ENCODE measurements around the gene GCSAM.
"Not testable (repeated sequence)": the region's sequence is repeated elsewhere in the genome, so short reads cannot be mapped to it uniquely, and the experiment has no call there.

Gene GCSAM

DNA sequence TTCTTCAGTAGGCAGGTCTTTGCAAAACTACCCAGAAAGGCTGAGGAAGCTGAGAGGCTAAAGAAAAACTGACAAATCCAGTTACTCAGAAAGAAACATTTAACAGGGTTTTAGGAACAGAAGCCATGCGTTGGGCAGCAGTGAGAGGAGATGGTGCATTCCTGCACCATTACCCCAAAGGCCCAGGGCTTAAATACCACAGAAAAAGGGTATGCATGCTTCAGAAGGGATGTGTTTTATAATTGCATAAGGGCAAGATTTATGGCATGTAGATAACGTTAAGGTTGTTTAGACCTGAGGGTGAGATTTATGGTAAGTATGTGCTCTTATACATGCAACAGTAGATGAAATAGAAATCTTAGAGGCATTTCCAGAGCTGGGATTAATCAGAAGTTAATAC, 36.9 kb downstream of the GCSAM start:
- DNase-seq: no peak

DNA sequence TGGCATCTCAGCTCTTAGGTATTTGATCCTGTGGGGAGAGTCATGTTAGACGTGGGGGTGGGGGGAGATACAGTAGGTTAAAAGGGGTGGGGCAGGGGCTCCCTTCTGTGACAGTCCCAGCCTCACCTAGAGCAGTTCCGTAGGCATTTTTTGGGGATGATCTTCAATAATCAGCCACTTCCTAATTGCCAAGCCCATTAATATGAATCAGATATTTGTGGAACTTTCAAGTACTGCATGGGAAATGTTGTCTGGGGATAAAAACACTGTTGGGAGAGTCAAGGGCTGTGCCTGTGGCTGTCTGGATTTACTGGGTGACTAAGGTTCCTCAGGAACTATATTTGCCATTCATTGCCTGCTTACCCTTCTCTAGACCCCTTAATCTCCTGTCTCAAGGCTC, 37.3 kb downstream of the GCSAM start:
- DNase-seq: no peak

DNA sequence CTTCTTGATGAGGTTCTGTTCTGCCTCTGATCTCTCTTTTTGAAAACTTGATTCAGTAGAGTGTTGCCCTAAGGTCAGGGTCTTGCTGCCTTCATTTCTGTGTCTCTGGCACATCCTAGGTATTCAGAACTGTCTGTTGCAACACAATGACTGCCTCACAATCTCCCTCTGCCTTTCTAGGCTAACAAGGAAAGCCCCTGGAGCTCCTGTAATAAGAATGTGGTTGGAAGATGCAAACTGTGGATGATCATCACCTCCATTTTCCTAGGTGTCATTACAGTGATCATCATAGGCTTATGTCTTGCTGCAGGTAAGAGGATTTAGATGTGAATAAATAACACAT, 39.9 kb downstream of the GCSAM start:
- DNase-seq: no peak

DNA sequence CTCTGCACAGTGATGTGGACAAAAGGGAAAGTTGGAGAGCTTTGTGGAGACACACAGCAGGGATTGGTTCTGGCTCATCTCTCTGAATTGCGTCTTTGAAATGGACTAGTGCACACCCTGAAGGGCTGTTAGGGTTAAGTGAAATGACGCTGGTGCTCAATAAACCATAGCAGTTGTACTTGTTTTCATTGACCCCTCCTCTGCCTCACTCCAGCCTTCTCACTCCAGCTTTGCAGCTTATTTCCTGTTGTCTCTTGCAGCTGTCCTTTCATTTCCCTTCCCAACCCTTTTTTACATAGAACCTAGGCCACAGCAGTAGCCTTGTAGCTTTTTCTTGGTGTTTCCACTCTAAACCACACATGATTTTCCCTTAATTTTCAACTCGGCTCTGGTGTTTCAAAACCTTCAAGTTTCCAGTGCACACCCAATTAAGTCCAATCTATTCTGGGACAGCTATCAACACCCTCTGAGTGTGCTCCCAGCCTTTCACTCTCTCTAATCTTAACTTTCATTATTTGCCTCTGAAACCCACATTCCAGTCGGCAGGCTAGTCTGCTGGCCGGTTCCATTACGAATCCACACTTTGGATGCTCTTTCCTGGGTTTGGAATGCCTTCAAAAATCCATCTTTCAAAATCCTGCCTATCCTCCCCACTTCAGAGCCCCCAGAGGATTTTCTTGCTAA, 40.4 kb downstream of the GCSAM start:
- DNase-seq: no peak

DNA sequence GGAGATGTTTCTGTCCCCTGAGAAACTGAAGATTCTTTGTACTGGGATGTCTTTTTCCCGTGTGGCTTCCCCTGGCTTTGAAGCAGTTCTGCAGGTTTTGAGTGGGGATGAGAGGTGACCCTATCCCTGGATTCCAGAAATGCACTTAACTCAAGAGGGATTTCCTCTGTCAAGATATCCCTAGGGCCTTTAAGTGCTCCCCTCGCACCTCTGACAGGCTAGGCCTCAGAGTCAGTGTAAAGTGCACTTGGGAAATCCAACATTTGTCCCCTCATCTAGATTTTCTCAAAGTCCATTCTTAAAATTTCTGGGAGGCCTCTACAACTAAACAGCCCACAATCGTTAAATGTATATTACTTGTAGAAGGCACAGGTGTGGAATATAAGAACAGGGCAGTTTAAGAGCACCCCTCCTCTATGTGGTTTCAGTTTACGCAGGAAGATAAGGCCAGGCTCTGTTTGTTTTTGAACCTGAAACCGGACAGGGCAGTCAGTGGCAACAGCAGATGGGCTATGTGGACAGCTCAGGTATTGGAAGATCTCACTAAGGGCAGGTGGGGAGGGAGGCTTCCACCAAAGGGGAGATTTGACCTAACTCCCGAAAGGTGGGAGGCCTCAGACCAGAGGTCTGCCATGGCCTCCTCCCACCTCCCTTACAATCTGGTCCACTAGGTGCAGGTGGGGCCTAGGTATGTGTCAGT, 42.0 kb downstream of the GCSAM start:
- DNase-seq: no peak

DNA sequence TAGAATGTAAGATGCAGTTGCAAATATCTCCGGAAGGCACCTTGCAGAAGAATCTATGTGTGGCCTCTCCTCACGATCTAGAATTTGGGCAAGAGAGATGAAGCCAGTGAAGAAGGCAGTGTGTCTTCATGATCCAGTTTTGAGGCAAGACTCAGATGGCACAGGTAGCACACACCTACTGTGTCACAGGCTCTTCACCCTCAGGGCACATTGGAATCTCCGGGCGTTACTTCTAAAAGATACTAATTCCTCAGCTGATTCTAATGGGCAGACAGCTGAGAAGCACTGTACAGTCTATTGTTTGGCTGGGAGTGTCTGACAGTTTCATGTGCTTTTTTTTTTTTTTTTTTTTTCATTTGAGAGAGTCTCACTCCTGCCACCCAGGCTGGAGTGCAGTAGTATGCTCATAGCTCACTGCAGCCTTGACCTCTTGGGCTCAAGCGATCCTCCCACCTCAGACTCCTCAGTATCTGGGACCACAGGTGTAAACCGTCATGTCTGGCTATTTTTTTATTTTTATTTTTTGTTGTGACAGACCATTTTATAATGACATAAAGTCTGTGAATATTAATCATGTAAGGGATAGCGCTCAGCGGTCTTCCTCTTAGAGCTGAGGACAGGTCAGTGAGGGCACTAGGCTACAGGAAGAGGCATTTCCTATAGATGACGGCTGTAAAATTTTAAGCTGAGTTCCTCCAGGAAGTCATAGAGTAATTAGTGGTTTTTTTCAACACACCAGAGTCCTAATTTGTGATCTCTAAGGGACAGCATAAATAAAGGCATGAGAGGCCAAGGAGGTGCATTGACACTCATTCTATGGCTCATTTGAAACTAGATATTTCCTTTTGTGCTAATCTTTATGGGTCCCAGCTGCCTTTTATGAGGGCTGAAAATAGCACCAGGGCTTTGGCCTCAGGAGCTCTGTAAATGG, 42.8 kb downstream of the GCSAM start:
- DNase-seq: no peak

DNA sequence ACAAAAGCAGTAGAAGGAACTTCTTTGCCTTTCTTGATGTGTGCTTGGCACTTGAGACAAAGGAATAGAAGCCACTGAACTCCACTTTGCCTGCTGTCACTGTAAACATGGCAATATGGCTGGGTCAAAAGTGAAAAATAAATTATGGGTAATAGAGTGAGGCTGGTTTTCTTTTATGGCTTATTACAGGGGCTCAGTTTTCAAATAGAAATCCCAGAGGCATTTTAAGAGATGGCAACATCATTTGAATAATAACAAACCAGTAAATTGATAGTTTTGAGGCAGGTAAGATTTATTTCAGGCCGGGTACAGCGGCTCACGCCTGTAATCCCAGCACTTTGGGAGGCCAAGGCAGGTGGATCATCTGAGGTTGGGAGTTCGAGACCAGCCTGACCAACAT, 44.1 kb downstream of the GCSAM start:
- DNase-seq: peak; percentile 69

DNA sequence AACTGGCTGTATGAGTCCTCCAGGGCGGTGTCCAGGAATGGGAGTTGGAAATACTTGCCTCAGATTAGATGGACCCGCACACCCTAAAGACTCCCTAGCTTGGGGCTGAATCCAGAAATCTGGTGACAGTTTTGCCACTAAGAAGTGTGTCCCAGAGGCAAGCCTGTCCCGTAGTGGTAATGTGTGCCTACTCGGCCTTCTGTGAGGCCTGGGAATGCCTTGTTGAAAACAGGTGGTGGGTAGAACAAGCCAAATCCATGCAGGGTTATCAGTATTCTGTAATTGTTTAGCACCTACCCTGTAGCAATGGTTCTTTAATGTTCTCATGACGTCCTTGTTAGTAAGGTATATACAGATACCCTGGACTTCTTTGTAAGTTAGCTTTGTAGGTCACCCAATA, 45.3 kb downstream of the GCSAM start:
- no peak for DNase-seq

DNA sequence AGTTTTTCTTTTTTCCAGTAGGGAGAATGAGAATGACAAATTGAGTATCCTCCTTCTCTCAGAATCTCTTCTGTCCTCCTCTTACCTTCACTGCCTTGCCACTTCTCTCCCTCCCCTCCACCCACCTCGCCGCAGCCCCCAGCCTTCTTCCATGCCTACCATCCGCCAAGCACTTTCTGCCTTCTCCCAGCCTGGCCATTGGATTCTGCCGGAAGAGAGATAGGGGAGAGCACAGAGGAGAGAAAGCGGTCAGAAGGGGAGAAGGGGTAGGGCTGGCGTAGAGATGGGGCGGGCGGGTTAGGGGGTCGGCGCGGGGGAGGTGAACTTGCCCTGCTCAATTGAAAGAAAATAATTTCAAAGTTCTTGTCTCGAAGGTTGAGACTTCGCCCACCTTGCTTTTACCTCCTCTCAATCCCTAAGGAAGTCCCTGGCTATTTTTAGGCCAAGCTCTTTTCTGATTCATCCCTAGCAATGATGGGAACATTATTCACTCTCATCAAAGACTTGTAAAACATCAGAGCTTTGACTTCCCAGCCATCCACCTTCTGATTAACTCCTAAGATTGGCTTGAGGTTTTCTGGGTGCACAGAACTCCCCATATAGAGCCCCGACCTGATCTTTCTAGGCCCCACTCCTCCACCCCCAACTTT, 46.0 kb downstream of the GCSAM start:
- DNase-seq: no peak

DNA sequence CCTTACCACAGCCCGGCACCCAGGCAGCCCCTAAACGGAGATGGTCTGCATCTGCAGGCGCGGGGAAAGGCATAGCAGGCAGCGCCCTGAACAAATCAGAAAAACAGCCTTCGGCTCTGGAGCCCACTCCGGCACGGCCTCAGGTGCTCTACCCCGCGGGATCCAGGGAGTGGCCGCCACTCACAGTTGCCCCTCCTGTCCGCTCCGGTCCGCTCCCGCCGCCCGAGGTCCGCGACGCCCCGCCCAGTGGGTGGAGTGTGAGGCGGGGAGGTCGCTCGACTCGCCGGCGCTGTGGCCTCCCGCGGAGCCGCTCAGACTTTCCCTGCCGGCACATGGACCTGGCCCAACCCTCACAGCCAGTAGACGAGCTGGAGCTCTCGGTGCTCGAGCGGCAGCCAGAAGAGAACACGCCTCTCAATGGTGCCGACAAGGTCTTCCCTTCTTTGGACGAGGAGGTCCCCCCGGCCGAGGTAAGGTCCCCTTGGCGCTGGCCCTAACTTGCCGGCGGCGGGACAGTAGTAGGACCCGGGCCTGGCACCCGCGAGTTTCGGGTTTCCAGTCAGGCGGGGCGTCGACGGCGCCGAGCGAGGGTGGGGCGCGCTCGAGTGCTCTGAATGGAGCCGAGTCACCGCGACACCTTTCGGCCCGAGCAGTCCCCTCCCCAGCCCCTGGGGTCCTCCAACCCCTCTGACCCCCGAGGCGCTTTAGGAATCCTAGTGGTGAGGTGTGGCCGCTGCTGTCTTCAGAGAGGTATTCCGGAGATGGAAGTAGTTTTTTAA, 46.8 kb downstream of the GCSAM start, which contains the start of gene C3orf52:
Gene C3orf52, plus strand, starts transcription at position 314 of the 779 bp plus-strand sequence. Its CDS starts 19 bp downstream, at position 333.
- peak; percentile 72 for DNase-seq

DNA sequence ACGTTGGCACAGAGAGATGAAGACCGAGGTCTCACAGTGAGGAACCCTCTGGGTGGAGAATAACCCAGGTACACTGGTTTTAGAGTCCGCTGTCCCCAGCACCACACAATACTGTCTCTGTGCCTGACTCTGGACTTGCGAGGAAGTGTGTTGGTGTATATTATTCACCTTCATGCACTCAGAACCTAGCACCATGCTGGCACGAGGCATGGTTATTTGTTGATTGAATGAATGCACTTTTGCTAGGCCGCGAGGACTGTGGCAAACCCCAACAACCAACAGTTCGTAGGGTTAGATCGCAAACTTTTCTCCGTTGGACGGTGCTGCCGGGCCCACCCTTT, 47.3 kb downstream of the GCSAM start:
- DNase-seq: no peak

DNA sequence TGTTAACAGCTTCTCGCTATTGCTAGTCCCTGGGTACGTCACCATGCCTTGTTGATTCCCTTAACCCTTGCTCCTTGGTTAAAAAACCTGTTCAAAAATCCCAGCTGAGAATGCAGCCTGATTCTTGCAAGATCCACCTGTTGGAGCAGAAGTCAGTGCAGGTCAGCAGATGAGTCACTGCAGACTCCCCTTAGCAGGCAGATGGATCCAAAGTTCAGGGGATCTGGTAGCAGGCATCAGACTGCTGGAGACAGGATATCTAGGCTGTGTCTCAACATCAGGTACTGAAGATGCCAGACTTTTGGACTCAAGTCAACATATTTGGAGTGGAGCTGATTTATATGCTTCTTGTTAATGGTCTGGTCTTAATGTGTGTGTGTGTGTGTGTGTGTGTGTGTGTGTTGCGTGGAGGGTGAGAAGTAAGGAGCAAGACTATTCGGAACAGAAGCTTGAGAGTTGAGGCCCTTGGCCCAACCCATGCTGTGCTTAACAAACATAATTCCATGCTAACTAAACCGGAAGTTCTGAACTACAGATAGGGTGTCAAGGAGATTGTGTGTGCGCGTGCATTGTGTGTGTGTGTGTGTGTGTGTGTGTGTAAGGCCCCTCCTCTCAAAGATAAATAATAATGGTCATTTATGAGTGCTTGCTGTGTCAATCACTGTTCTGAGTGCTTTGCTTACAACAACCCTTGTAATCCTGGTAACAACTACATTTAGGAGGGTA, 47.9 kb downstream of the GCSAM start:
- DNase-seq: peak; percentile 28

DNA sequence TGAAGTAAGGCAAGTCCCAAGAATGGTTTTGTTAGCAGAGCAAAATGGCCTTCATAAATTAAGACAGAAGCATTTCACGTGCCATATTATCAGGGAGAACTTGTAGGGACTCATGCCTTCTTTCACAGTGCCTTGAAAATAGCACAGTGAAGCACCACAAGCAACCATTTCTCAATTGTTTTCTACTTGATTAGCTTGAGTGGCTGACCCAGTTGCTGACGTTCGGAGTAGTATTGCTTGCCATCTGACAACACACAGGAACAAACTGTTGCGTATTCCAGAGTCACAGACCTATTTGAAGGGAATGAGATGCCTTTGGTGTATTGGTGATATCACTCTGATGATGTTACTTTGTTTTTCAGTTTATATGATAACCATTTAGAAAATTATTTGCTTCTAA, 49.8 kb downstream of the GCSAM start:
- no peak for DNase-seq

DNA sequence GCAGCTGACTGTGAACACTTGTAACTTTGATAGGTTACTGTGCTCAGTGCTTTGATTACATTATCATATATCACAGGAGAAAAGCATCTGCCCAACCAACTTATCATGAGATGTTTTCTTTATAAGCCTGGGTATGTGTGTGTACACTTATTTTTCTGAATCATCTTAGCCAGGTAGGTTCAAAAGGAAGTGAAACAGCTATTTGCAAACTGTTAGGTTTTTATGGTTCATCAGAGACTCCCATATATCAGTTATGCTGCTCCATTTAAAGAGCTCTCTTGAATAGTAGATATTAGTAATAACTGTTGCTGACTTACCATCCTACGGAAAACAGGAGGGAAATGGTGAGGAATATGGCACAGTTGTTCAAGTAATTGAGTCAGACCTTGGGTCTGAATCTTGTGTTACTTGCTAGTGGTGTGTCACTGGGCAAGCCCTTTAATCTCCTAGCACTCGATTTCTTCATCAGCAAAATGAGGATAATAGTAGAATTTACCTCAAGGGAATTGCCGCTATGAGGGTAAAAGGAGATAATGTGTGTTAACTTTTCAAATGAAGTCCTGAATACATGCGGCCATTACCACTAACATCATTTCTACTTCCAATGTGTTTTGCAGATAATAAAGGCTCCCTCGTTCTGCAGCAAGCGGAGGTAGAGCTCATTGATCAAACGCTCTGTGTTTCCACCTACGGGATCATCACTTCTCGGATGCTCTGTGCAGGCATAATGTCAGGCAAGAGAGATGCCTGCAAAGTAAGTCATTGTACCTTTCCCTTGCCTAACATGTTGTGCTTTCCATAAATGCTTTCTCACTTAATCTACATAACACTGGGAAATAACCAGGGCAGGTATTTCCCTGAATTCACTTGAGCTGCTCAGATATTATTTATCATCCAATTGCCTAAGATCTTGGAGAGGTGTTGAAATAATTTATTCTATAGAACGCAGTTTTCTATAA, 54.6 kb downstream of the GCSAM start:
- no peak for DNase-seq

DNA sequence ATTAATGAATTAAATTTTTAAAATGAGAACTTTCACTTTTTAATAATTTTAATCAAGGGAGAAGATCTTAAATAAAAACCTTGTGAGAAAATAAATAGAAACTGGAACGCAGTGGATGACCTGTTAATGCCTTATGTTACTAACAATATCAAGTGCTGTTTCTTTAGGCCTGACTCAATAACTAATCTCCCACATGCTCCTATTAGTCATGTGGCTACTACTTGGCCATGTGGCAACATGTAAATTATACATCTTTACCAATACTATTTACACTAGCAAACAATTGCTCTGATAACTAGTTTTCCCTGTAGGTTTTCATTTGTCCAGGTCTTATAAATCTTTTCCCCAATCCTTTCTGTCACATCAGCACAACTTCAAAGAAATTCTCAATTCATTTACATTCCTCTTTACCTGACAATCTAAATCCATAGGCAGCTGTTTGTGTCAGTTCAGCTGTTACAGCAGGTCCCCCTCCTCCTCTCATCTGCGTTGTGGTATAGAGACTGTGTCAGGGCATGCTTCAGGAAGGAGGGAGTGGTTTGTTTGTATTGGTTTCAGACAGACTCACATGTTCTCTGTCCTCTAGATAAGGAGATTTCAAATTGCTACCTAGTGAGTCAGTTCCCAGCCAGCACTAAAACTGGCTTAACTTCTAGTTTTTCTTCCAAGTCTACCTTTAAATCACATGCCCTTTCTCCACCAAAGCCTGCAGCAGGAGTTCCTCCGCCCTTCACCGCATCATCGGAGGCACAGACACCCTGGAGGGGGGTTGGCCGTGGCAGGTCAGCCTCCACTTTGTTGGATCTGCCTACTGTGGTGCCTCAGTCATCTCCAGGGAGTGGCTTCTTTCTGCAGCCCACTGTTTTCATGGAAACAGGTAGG, 58.2 kb downstream of the GCSAM start:
- DNase-seq: peak; percentile 92

DNA sequence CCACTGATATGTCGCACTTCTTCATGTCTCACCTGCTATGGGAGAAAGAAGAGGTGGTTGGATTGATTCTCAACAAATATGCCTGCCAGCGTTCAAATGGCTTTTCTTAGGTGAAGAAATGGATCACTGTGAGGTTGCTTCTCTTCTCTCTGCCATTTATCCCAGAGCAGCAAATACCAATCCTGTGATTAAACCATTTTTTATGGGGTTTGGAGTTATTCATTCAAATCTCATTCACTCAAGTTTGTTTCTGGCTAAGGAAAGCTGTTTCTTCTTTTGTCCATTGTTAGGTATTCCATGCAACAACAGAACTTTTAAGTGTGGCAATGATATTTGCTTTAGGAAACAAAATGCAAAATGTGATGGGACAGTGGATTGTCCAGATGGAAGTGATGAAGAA, 59.0 kb downstream of the GCSAM start:
- no peak for DNase-seq

DNA sequence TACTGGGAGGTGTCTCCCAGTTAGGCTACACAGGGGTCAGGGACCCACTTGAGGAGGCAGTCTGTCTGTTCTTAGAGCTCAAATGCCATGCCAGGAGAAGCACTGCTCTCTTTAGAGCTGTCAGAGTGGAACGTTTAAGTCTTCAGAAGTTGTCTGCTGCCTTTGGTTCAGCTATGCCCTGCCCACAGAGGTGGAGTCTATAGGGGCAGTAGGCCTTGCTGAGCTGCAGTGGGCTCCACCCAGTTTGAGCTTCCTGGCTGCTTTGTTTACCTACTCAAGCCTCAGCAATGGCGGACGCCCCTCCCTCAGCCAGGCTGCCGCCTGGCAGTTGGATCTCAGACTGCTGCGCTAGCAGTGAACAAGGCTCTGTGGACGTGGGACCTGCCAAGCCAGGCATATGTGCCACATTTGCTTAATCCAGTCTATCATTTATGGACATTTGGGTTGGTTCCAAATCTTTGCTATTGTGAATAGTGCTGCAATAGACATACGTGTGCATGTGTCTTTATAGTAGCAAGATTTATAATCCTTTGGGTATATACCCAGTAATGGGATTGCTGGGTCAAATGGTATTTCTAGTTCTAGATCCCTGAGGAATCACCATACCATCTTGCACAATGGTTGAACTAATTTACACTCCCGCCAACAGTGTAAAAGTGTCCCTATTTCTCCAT, 60.5 kb downstream of the GCSAM start:
- DNase-seq: not testable (repeated sequence)

Data from NCI-H2171 treated with DMSO at 0.1 percent for 48 hours (cell line).